Choroid plexus epithelial cell (primary cell): ENCODE measurements around the gene ANKMY1.
A peak's percentile ranks its signal among the peaks of the same experiment; 100 is the strongest.
"Not testable (repeated sequence)": the region's sequence is repeated elsewhere in the genome, so short reads cannot be mapped to it uniquely, and the experiment has no call there.

Experiments
- DNase-seq: peaks from one replicate; pipeline ENCODE4 v3.0.0-alpha.2; 2010; ENCODE audit warnings: low read depth
- H3K4me3 ChIP-seq: 2 replicates; pipeline ENCODE4 v1.5.1; 2011; ENCODE audit warnings: low read depth, mild to moderate bottlenecking, control low read depth, low read length, moderate library complexity
- TF ChIP-seq, protein P1 (sequence below): conservative IDR thresholded peaks from 2 replicates; pipeline ENCODE4 v1.5.1; 2011; ENCODE audit warnings: low read depth, mild to moderate bottlenecking, control low read depth, inconsistent platforms, low read length, moderate library complexity

ANKMY1 gene

DNA sequence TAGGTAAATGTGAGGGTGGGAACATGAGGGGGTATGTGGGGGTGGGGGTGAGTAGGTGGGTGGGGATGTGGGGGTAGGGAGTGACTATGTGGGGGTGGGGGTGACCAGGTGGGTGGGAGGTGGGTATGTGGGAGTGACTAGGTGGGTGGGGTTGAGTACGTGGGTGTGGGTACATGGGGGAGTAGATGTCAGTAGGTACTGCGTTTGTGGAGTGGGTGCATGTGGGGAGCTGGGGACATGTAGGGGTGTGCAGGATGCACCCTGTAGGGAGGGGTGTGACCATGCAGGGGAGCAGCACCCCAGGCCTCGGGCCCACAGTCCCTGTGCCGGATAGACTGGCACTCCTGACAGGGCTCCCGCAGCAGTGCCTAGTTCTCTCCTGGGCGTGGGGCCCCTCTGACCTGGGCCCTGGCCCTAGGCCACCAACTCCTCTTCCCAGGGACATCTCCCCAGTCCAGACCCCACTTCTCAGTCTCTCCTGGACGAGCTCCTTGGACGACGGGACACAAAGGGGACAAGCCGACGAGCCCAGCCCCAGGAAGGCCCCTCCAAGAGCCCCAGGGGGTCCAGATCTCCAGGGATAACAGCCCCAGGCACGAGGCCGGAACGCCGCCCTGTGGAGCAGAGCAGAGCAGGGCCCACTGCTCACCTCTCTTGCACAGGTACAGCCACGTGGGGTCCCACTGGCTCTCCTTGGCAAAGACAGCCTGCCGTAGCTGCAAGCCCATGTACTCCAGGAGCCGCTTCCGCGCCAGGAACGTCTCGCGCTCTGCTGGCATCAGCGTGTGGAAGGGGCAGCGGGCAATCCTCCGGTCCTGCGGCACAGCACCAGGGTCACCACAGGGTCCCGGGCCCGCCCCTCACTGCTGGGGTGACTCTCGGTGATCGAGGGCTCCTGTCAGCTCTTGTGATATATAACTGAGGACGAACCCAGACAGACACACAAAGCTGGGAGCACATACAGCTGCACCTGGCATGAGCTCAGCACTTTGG lies 58.2 kb downstream of the ANKMY1 start:
- DNase-seq, result no peak
- H3K4me3 ChIP-seq, result no peak overlapping the region
- TF ChIP-seq, protein P1, sequence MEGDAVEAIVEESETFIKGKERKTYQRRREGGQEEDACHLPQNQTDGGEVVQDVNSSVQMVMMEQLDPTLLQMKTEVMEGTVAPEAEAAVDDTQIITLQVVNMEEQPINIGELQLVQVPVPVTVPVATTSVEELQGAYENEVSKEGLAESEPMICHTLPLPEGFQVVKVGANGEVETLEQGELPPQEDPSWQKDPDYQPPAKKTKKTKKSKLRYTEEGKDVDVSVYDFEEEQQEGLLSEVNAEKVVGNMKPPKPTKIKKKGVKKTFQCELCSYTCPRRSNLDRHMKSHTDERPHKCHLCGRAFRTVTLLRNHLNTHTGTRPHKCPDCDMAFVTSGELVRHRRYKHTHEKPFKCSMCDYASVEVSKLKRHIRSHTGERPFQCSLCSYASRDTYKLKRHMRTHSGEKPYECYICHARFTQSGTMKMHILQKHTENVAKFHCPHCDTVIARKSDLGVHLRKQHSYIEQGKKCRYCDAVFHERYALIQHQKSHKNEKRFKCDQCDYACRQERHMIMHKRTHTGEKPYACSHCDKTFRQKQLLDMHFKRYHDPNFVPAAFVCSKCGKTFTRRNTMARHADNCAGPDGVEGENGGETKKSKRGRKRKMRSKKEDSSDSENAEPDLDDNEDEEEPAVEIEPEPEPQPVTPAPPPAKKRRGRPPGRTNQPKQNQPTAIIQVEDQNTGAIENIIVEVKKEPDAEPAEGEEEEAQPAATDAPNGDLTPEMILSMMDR, result no peak

DNA sequence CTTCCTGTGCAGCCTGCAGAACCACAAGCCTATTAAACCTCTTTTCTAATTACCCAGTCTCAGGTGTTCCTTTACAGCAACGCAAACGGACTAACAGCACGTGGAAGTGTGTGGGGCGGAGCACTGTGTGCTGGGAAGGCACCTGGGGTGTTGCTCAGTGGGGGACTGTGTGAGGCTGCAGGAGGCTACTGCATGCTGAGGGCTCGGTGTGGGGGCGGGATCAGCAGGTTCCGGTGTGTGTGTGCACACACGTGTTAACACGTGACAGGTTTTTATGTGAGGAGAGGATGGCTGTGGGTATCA lies 58.9 kb downstream of the ANKMY1 start:
- TF ChIP-seq, protein P1, result no peak
- DNase-seq, result no peak
- H3K4me3 ChIP-seq, result no peak overlapping the region

DNA sequence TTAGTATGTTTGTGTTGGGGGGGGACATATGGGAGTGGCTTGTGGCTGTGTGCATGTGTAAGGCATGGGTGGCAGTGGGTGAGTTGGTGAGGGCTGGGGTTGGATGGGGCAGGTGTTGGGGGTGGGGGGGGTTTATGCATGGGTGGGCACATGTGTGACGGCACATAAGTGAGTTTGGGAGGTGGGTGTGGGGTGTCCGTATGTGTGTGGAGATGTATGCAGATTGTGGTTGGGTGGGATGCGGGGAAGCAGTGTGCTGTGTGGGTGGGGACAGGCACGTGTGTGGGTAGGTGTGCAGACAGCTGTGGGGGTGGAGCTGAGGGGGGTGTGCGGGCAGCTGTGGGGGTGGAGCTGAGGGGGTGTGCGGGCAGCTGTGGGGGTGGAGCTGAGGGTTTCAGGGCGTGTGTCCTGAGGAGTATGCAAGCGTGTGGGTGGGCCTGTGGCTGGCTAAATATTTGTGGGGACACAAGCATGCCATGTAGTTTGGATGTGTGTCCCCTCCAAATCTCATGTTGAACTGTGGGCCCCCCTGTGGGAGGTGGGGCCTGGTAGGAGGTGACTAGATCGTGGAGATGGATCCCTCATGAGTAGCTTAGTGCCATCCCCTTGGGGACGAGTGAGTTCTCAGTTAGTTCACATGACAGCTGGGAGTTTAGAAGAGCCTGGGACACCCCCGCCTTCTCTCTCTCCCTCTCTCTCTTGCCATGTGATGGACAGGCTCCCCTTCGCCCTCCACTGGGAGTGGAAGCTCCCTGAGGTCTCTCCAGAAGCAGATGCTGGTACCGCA lies 59.4 kb downstream of the ANKMY1 start:
- DNase-seq, result no peak
- TF ChIP-seq, protein P1, result no peak
- H3K4me3 ChIP-seq, result no peak overlapping the region

DNA sequence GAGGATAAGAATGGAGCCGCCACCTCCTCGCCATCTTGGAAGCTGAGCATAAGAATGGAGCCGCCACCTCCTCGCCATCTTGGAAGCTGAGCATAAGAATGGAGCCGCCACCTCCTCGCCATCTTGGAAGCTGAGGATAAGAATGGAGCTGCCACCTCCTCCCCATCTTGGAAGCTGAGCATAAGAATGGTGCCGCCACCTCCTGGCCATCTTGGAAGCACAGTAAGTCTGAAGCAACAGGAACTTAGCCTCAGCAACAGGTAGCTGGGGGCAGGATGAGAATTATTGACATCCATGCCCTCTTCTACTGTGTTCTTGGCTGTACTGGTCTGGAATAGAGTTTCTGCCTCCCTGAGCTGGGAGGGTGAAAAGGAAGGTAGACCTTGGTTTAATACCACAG lies 60.7 kb downstream of the ANKMY1 start:
- peak; percentile 89 for DNase-seq
- not testable (repeated sequence) for H3K4me3 ChIP-seq
- TF ChIP-seq, protein P1, result peak; percentile 79

DNA sequence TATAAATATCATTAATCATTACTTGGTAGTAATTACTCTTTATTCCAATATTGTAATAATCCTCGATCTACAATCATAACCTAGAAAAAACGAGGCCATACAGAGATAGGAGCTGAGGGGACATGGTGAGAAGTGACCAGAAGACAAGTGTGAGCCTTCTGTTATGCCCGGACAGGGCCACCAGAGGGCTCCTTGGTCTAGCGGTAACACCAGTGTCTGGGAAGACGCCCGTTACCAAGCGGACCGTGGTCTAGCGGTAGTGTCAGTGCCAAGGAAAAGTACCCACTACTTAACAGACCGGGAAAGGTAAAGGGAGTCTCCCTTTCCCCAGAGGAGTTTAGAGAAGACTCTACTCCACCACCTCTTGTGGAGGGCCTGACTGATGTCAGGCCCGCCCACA lies 62.8 kb downstream of the ANKMY1 start:
- not testable (repeated sequence) for H3K4me3 ChIP-seq
- TF ChIP-seq, protein P1, result peak; percentile 48
- peak; percentile 20 for DNase-seq

DNA sequence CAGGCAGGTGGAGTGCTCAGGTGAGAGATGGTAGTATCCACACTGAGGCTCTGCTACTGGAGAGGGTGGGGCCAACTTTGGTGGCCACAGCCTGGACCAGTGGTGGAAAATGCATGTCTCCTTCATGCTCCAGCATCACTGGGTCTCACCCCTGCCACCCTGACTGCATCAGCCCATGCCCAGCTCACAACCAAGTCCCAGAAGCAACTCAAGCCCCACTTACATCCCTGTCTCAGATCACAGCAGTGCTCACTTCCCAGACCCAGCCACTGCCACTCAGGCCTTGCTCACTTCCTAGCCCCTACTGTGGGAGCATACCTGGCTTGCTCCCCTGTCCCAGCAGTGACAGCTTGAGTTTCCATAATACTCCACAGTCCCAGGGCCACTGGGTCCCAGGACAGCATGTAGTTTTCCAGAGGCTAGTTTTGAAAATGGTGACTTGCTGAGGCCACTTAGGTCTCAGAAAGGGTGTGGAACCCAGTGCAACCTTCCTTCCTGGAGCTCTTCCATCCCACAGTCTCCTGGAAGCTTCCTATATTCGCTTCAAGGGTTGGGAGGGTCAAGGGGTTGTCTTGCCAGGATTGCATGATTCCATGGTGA lies 63.5 kb downstream of the ANKMY1 start:
- DNase-seq, result no peak
- TF ChIP-seq, protein P1, result no peak
- no peak overlapping the region for H3K4me3 ChIP-seq
